ENCODE data around the gene KIF3A.

Gene KIF3A

DNA sequence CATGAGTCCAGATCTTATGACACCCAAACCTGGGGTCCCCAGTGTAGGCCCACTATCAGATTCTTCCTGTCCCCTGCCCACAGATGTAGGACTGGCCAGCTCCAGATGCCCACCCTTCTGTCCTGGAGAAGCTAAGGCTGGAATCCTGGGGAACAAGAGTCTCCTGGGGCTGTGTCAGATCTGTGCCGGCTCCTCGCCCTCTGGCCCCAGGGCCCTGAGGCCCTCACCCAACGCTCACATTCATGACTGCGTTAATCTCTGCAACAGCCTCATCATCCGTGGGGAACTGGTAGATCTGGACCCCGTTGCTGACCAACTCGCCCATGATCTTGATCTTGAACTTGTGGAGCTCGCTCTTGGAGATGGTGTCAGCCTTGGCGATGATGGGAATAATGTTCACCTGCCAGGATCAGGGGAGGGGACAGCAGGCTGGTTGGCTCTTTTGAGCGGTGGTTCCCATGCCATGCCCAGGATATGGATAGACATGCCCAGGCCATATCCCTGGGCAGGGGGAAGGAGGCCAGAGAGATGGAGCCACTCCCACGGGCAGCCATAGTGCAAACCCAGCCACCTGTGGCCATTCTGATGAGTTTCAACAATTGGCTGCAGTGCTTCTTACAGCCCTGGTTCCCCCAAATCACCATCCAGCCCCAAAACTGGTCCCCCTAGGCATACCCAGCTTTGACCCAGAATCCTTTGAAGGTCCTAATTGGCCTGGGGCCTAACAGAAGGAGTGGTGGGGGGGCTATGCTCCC is 25.1 kb upstream of the KIF3A start:
- H3K36me3 Mint-ChIP-seq: no peaks in the 10 kb centered on the region
- no peaks in the 10 kb centered on the region for H3K27me3 Mint-ChIP-seq
- H3K27ac Mint-ChIP-seq: no peak overlapping the region
- H3K9me3 Mint-ChIP-seq: no peaks in the 10 kb centered on the region
- H3K4me3 Mint-ChIP-seq: no peak overlapping the region
- H3K4me1 Mint-ChIP-seq: no peaks in the 10 kb centered on the region

GRCh38 chr5:132761321-132762240 is 24.2 kb upstream of the KIF3A start:
- Mint-ChIP-seq H3K27me3 (no peaks in the 10 kb centered on the region), H3K4me3 (no peak overlapping the region), H3K36me3 (no peaks in the 10 kb centered on the region), H3K9me3 (no peaks in the 10 kb centered on the region), H3K27ac (no peak overlapping the region), H3K4me1 (no peaks in the 10 kb centered on the region)

GRCh38 chr5:132760601-132761317 is 23.4 kb upstream of the KIF3A start:
- H3K27me3 Mint-ChIP-seq: no peaks in the 10 kb centered on the region
- no peak overlapping the region for H3K4me3 Mint-ChIP-seq
- H3K9me3 Mint-ChIP-seq: no peaks in the 10 kb centered on the region
- no peaks in the 10 kb centered on the region for H3K4me1 Mint-ChIP-seq
- no peak overlapping the region for H3K27ac Mint-ChIP-seq
- no peaks in the 10 kb centered on the region for H3K36me3 Mint-ChIP-seq

DNA sequence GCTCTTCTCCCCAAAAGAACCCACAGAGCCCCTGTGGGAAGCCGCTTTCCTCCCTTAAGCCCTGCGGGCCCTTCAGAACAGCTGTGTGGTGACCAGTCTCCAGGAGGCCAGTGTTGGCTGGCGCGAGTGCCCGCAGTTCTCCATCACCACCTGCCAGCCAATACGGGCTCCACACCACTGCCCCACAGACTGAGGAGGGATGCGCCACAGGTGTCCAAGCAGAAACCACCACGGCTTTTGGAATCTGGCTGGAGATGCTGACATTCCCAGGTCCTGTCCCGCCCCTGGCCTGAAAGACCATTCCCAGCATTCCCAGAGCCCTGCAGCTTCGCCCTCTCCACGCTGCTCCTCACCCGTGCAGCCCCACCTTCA is 22.7 kb upstream of the KIF3A start:
- Mint-ChIP-seq H3K4me1 (no peaks in the 10 kb centered on the region), H3K27ac (no peak overlapping the region), H3K36me3 (peaks cover 2% of the 10 kb centered on the region), H3K9me3 (no peaks in the 10 kb centered on the region), H3K4me3 (no peak overlapping the region), H3K27me3 (no peaks in the 10 kb centered on the region)

- Mint-ChIP-seq H3K27ac (no peak overlapping the region), H3K4me1 (no peaks in the 10 kb centered on the region), H3K9me3 (no peaks in the 10 kb centered on the region), H3K4me3 (no peak overlapping the region), H3K27me3 (no peaks in the 10 kb centered on the region), H3K36me3 (peaks cover 2% of the 10 kb centered on the region)
Observed at GRCh38 chr5:132759114-132760048, 22.0 kb upstream of the KIF3A start.

- Mint-ChIP-seq H3K9me3 (no peaks in the 10 kb centered on the region), H3K4me3 (no peak overlapping the region), H3K27me3 (no peaks in the 10 kb centered on the region), H3K4me1 (peaks cover 1% of the 10 kb centered on the region), H3K36me3 (peaks cover 2% of the 10 kb centered on the region), H3K27ac (no peak overlapping the region)
Observed at GRCh38 chr5:132758451-132758850, 21.1 kb upstream of the KIF3A start.

GRCh38 chr5:132756542-132756941 is 19.2 kb upstream of the KIF3A start:
- Mint-ChIP-seq H3K36me3 (peaks cover 5% of the 10 kb centered on the region), H3K4me1 (peaks cover 12% of the 10 kb centered on the region), H3K4me3 (no peak overlapping the region), H3K27ac (no peak overlapping the region), H3K9me3 (no peaks in the 10 kb centered on the region), H3K27me3 (no peaks in the 10 kb centered on the region)

DNA sequence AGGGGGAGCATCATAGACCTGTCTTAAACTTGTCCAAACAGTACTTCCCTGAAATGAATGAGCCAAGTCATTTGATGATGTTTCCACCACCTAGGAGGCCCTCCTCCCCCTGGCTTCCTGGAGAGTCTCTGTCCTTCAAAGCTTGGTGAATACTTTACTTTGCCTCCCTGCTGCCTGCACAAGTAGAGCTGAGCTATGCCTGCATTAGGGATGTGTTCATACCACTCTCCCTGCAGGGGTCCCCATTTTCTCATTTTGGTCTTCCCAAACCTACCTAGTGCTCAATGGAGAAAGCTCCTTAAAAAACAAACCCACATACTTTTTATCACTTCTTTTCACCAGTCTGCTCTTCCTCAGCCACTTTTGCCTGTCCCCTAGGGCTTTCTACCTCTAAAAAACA is 17.6 kb upstream of the KIF3A start:
- H3K27me3 Mint-ChIP-seq: no peaks in the 10 kb centered on the region
- peak overlapping the region; percentile 13 for H3K27ac Mint-ChIP-seq
- H3K9me3 Mint-ChIP-seq: no peaks in the 10 kb centered on the region
- H3K4me3 Mint-ChIP-seq: no peak overlapping the region
- H3K4me1 Mint-ChIP-seq: peaks cover 26% of the 10 kb centered on the region
- peaks cover 12% of the 10 kb centered on the region for H3K36me3 Mint-ChIP-seq

GRCh38 chr5:132754111-132754510 is 16.8 kb upstream of the KIF3A start:
- Mint-ChIP-seq H3K36me3 (peaks cover 12% of the 10 kb centered on the region), H3K4me1 (peaks cover 26% of the 10 kb centered on the region), H3K27ac (no peak overlapping the region), H3K27me3 (no peaks in the 10 kb centered on the region), H3K9me3 (no peaks in the 10 kb centered on the region), H3K4me3 (no peak overlapping the region)

- peak overlapping the region; percentile 17 for H3K27ac Mint-ChIP-seq
Observed at GRCh38 chr5:132753135-132753987, 16.0 kb upstream of the KIF3A start.

GRCh38 chr5:132752581-132753125 is 15.3 kb upstream of the KIF3A start:
- no peaks in the 10 kb centered on the region for H3K9me3 Mint-ChIP-seq
- H3K4me3 Mint-ChIP-seq: no peak overlapping the region
- peak overlapping the region; percentile 59 for H3K27ac Mint-ChIP-seq
- peaks cover 12% of the 10 kb centered on the region for H3K36me3 Mint-ChIP-seq
- no peaks in the 10 kb centered on the region for H3K27me3 Mint-ChIP-seq
- H3K4me1 Mint-ChIP-seq: peaks cover 31% of the 10 kb centered on the region

More at GRCh38 chr5:132753135-132753987, 16.0 kb upstream of the KIF3A start:
- peaks cover 12% of the 10 kb centered on the region for H3K36me3 Mint-ChIP-seq
- H3K9me3 Mint-ChIP-seq: no peaks in the 10 kb centered on the region
- H3K4me3 Mint-ChIP-seq: no peak overlapping the region
- peaks cover 30% of the 10 kb centered on the region for H3K4me1 Mint-ChIP-seq
- H3K27me3 Mint-ChIP-seq: no peaks in the 10 kb centered on the region

DNA sequence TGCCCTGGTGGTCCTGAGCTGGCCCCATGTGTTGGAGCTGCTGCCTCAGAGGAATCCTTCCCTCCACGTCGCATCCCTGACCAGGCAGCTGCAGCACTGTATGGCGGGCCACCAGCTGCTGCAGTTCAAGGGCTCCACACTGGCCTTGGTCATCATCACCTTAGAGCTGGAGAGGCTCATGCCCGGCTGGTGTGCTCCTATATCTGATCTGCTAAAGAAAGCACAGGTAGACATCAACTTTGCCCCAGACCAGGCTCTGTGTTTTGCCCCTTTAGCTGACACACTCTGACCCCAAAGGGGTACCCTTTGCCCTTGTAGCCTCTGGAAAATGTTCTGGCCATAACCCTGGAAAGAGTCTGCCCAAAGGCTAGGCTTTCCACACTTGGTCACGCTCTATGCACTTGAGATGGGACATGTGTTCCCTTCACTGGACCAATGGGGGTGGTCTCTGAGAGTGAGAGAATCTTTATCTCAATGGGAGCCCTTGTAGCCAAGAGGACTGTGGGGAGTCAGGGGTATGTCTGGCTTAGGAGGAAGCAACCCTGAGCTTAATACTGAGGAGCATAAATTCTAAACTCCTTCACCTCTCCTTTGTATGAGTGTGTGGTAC is 14.7 kb upstream of the KIF3A start:
- Mint-ChIP-seq H3K4me3 (no peak overlapping the region), H3K9me3 (no peaks in the 10 kb centered on the region), H3K27me3 (no peaks in the 10 kb centered on the region), H3K4me1 (peaks cover 31% of the 10 kb centered on the region), H3K36me3 (peaks cover 12% of the 10 kb centered on the region), H3K27ac (peak overlapping the region; percentile 59)

DNA sequence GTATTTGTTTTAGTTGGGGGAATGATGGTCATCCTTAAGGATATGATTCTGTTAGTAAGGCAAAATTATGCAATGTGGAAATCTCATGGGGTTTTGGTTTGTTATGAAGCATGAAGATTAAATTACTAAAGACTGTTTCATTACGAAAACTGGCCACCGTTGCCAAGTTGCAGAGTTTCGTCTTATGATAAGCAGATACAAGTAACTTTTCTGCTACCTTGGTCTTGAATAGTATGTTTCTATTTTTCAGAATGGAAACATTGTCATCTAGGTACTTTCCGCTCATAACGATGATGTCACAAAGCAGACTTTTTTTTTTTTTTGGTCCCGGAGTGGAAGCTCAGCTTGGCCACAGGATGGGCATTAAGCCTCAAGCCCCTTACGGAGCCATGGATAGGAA is 14.1 kb upstream of the KIF3A start:
- Mint-ChIP-seq H3K36me3 (peaks cover 12% of the 10 kb centered on the region), H3K4me3 (no peak overlapping the region), H3K4me1 (peaks cover 34% of the 10 kb centered on the region), H3K27me3 (no peaks in the 10 kb centered on the region), H3K9me3 (no peaks in the 10 kb centered on the region), H3K27ac (peak overlapping the region; percentile 78)

All from activated naive CD4-positive, alpha-beta T cell treated with anti-CD3 and anti-CD28 coated beads, Interleukin-2, amount 50 U/mL, for 24 hours (primary cell).